CD4-positive, alpha-beta T cell treated with Interleukin-21 for 1 hour (primary cell): ENCODE data around the gene C10orf67.

Experiments
- DNase-seq: peaks from one replicate; pipeline ENCODE4 v3.0.0-alpha.2; 2020

The C10orf67 gene

DNA sequence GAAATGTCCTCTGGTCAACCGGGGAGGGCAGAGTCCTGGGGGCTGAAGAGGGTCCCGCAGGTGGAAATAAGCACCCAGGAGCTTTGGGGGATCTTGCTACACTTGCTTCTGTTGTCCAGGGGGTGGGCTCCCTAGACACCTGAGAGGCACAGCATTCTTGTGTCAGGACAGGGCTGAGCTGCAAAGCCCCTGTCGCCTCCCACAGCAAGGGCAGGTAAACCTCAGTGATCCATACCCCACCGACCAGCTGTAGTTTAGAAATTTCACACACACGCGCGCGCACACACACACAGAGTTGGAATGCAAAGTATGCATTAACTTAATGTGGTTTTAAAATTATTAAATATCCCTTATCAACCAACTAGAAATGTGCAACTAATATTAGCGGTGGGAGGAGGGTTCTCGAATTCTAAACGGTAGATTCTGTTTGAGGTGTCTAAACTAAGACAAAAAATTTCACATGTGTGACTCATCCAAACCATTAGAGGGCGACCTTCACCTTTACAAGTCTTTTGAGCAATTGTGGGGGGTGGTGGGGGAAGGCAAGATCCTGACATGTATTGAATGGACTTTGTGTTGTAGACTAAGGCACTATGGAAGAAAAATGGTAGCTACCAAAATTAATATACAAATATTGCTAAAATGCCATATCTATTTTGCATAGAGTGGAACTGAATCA lies 186.8 kb downstream of the C10orf67 start:
- DNase-seq: no peak

DNA sequence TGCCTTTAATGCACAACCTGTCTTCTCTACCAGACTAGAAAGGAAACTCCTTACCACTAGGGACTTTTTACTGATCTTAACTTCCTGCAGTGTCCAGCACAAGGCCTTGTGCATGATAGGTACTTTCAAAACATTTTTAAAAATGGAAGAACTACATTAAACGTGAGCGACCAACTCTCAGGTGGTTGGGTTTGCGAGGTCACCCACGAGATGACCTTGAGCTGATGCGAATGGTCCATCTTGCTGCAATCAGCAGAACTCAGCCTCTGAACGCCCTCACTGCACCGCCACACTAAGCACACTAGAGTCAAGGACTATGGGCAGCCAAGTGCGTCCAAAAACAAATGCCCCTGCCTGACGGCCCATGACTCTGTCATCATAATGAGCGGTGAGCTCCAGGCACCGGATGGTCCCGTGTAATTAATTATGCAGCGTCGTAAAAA lies 187.3 kb downstream of the C10orf67 start:
- no peak for DNase-seq

- no peak for DNase-seq
These were observed 188.0 kb downstream of the C10orf67 start for GRCh38 chr10:23156447-23157150.

DNA sequence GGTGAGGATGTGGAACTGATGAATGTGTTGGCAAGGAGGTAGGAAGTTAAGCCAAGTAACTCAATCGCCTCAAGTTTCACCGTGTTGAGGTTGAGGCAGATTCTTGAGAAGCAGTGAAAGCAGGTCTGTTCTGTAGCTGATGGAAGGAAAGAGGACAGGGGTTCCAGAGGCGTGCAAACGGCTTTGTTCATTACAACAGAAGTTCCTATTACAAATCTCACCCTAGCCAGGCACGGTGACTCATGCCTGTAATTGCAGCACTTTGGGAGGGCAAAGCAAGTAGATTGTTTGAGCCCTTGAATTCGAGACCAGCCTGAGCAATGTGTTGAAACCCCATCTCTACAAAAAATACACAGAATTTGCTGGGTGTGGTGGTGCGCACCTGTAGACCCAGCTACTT lies 189.4 kb downstream of the C10orf67 start:
- DNase-seq: no peak
